GM12801 (cell line): ENCODE measurements around the gene CPT2.
A peak's percentile ranks its signal among the peaks of the same experiment; 100 is the strongest.

ENCODE experiments used
- CTCF ChIP-seq: IDR thresholded peaks from one replicate; pipeline ENCODE4 v1.5.1; 2011; ENCODE audit warnings: control low read depth; ENCODE audit not compliant: insufficient read length; ENCODE audit errors: extremely low read depth

The CPT2 gene

GRCh38 chr1:53166912-53167311 lies 29.7 kb upstream of the CPT2 start:
- no peak for TF ChIP-seq CTCF

- no peak for TF ChIP-seq CTCF
These were observed 24.0 kb upstream of the CPT2 start for GRCh38 chr1:53172426-53173128.

GRCh38 chr1:53174971-53175913 lies 21.4 kb upstream of the CPT2 start:
- TF ChIP-seq CTCF = no peak

GRCh38 chr1:53176452-53177208 lies 20.0 kb upstream of the CPT2 start:
- no peak for TF ChIP-seq CTCF

- no peak for TF ChIP-seq CTCF
These were observed 16.4 kb upstream of the CPT2 start for GRCh38 chr1:53180226-53180625.

- TF ChIP-seq CTCF = no peak
These were observed 15.7 kb upstream of the CPT2 start for GRCh38 chr1:53180951-53181350.

GRCh38 chr1:53182111-53182593 lies 14.5 kb upstream of the CPT2 start:
- TF ChIP-seq CTCF = peak; percentile 19
